A549 treated with AZD9567 at 1 μM for 4 hours (cell line): ENCODE results near the gene GALNT5. TPM values are rescaled to one million over a fixed set of nuclear protein-coding genes. Genes with fewer than 3 reads are reported as not detected.

ENCODE experiments used
- total RNA-seq: library from RNA; stranded (reverse); fragments of 200-300 nt; extraction: Qiagen RNA extraction; gene quantifications from 5 replicates; pipeline ENCODE4 v1.2.3, GENCODE V29; 2022; ENCODE audit not compliant: insufficient read depth

Gene GALNT5
- total RNA-seq: 1.1 to 2.0 TPM (median 1.7 TPM) in 5 replicates

GRCh38 chr2:157257312-157258252, at the start of gene GALNT5:
Gene GALNT5 (plus strand): TSS chr2:157257705. CDS start chr2:157258083, 378 bp downstream.

GRCh38 chr2:157325786-157326185, 68.3 kb downstream of the GALNT5 start, which contains the start of gene ERMN:
Gene ERMN (minus strand): TSS chr2:157325824. CDS start chr2:157325642, 182 bp downstream.

Other genes starting within 250 kb of the GALNT5 start
- gene ERMN, start 68.1 kb downstream of the GALNT5 start, total RNA-seq: not detected in 5 replicates
- not detected in 5 replicates for gene CYTIP, start 186.4 kb downstream of the GALNT5 start, total RNA-seq